Activated CD4-positive, alpha-beta T cell treated with anti-CD3 and anti-CD28 coated beads, Interleukin-2, amount 10 ng/mL, durations not matched to agents 7 days and 5 days (primary cell): ENCODE data around the gene SIVA1. TPM values are rescaled to one million over a fixed set of nuclear protein-coding genes. Genes with fewer than 3 reads are reported as not detected.
"Not testable (repeated sequence)": the region's sequence is repeated elsewhere in the genome, so short reads cannot be mapped to it uniquely, and the experiment has no call there.

ENCODE experiments used
- CTCF ChIA-PET: fragments of 350-600 bp; sonication (Branson Sonifier 250); formaldehyde crosslinking; loops from one replicate; lab custom pipeline; 2021; ENCODE audit warnings: antibody characterized with exemption; lab: Charles Lee
- POLR2A ChIA-PET: fragments of 350-600 bp; sonication (Branson Sonifier 250); formaldehyde crosslinking; loops from one replicate; lab custom pipeline; 2021; ENCODE audit warnings: antibody characterized with exemption; lab: Charles Lee
- DNase-seq: peaks from one replicate; pipeline ENCODE4 v3.0.0-alpha.2; 2020
- H3K27ac Mint-ChIP-seq: one replicate; pipeline ENCODE4 v1.8.0; 2021; ENCODE audit warnings: mild to moderate bottlenecking, moderate library complexity, mixed read lengths
- H3K27me3 Mint-ChIP-seq: one replicate; pipeline ENCODE4 v1.8.0; 2021; ENCODE audit warnings: mixed read lengths
- H3K36me3 Mint-ChIP-seq: one replicate; pipeline ENCODE4 v1.8.0; 2021; ENCODE audit warnings: low read depth, mixed read lengths
- H3K4me1 Mint-ChIP-seq: one replicate; pipeline ENCODE4 v1.8.0; 2021; ENCODE audit warnings: mixed read lengths
- H3K4me3 Mint-ChIP-seq: one replicate; pipeline ENCODE4 v1.8.0; 2021; ENCODE audit warnings: mild to moderate bottlenecking, moderate library complexity, mixed read lengths
- H3K9me3 Mint-ChIP-seq: one replicate; pipeline ENCODE4 v1.8.0; 2021; ENCODE audit warnings: mixed read lengths
- total RNA-seq, 2 experiments: library from RNA; stranded (reverse); gene quantifications; one replicate each; pipeline ENCODE4 v1.2.3, GENCODE V29; 2021

The SIVA1 gene
- total RNA-seq, 2 experiments from 2014 or later, result 84.7 to 135 TPM

DNA sequence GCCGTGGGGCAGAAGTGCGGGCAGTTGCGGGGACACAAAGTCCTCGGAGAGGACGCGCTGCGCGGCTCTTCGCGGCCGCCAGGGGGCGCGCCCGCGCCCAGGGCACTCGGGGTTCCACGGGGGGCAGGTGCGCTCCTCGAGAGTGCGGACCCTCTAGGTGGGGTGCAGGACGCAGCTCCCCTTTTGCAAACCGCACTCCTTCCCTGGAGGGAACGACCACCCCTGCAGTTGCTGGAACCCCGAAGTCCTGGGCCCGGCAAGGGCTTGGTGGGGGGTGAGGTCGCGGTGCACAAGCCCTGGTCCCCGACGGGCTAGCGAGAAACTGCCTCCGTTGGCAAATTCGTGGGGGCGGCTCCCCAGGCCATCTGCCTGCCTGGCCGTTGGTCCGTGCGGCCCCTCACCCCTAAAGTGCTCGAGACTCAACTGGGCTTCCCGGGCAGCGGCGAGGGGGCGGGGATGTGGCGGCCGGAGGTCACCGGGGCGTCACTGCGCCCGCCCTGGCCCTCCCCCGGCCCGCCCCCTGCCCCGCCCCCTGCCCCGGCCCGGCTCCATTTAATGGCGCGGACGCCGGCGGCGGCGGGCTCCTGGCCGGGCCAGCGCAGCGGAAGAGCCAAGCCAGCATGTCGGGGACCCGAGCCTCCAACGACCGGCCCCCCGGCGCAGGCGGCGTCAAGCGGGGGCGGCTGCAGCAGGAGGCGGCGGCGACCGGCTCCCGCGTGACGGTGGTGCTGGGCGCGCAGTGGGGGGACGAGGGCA, 29.1 kb upstream of the SIVA1 start, which contains the start of gene ADSS1:
Gene ADSS1, plus strand, starts transcription at position 579 of the 756 bp plus-strand sequence. Its CDS starts 42 bp downstream, at position 621.
- Mint-ChIP-seq H3K4me3 (peak within 1 kb of the TSS; percentile 48), H3K36me3 (peaks cover 3% of the 10 kb centered on the region), H3K9me3 (no peaks in the 10 kb centered on the region), H3K27ac (no peak within 1 kb of the TSS), H3K4me1 (no peaks in the 10 kb centered on the region), H3K27me3 (no peaks in the 10 kb centered on the region)
- POLR2A ChIA-PET, result no interaction called here
- CTCF ChIA-PET, result interaction anchor here (1.2 kb wide), 1 partner anchor 10 kb away, joined by 6 read pairs; no protein-coding TSS in a partner anchor
- peak; percentile 63 for DNase-seq

GRCh38 chr14:104724407-104724980, 28.5 kb upstream of the SIVA1 start:
- Mint-ChIP-seq H3K36me3 (peaks cover 3% of the 10 kb centered on the region), H3K27me3 (no peaks in the 10 kb centered on the region), H3K9me3 (no peaks in the 10 kb centered on the region), H3K4me1 (no peaks in the 10 kb centered on the region), H3K4me3 (no peak overlapping the region), H3K27ac (no peak overlapping the region)
- CTCF ChIA-PET, result interaction anchor here (1.9 kb wide), 1 partner anchor 101 kb away, joined by 7 read pairs; no protein-coding TSS in a partner anchor
- POLR2A ChIA-PET, result no interaction called here
- peak; percentile 31 for DNase-seq

DNA sequence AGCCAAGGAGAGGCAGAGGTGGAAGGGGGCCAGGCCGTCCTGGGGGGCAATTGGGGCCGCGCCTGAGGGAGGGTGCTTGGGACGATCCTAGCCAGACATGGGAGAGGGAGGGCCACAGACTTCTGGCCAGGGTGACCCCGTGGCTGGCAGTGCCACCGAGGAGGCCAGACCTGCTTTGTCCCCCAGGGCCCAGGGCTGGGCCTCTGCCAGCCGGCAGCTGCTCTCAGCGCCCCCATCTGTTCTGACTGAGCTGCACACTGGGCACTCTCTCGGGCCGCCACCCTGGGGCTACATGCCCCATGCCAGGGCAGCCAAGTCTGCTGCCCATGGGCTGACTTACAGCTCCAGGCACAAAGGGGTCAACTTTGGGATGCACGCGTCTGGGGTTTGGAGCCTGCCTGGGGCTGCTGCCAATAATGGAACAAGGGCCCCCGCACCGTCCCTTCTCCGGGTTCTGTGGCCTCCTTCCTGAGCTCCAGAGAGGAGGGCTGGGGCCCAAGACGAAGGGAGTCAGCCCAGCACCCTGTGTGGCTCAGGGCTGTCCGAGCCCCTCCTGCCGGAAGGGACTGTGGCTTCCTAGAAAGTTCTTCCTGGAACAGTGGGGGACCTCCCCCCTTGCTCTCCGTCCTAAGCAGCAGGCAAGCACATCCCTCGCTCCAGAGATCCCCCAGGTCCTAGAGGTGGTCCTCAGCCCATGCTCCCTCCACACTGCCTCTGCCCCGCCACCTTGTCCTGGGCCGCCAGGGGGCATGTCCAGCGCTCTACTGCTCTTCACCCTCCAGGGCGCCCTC, 27.8 kb upstream of the SIVA1 start:
- H3K27ac Mint-ChIP-seq, result no peak overlapping the region
- H3K9me3 Mint-ChIP-seq, result no peaks in the 10 kb centered on the region
- ChIA-PET CTCF (interaction anchor here (1.9 kb wide), 1 partner anchor 101 kb away, joined by 7 read pairs; no protein-coding TSS in a partner anchor), POLR2A (no interaction called here)
- no peaks in the 10 kb centered on the region for H3K4me1 Mint-ChIP-seq
- H3K27me3 Mint-ChIP-seq, result no peaks in the 10 kb centered on the region
- H3K36me3 Mint-ChIP-seq, result no peaks in the 10 kb centered on the region
- no peak for DNase-seq
- H3K4me3 Mint-ChIP-seq, result peak overlapping the region; percentile 37

- ChIA-PET POLR2A (no interaction called here), CTCF (interaction anchor here (1.0 to 1.9 kb wide), 2 partner anchors 25 to 100 kb away, joined by 3 to 7 read pairs; no protein-coding TSS in a partner anchor)
- Mint-ChIP-seq H3K27ac (no peak overlapping the region), H3K27me3 (no peaks in the 10 kb centered on the region), H3K9me3 (no peaks in the 10 kb centered on the region), H3K36me3 (no peaks in the 10 kb centered on the region), H3K4me3 (peak overlapping the region; percentile 37), H3K4me1 (no peaks in the 10 kb centered on the region)
- DNase-seq, result no peak
Observed at GRCh38 chr14:104725772-104726548, 27.0 kb upstream of the SIVA1 start.

DNA sequence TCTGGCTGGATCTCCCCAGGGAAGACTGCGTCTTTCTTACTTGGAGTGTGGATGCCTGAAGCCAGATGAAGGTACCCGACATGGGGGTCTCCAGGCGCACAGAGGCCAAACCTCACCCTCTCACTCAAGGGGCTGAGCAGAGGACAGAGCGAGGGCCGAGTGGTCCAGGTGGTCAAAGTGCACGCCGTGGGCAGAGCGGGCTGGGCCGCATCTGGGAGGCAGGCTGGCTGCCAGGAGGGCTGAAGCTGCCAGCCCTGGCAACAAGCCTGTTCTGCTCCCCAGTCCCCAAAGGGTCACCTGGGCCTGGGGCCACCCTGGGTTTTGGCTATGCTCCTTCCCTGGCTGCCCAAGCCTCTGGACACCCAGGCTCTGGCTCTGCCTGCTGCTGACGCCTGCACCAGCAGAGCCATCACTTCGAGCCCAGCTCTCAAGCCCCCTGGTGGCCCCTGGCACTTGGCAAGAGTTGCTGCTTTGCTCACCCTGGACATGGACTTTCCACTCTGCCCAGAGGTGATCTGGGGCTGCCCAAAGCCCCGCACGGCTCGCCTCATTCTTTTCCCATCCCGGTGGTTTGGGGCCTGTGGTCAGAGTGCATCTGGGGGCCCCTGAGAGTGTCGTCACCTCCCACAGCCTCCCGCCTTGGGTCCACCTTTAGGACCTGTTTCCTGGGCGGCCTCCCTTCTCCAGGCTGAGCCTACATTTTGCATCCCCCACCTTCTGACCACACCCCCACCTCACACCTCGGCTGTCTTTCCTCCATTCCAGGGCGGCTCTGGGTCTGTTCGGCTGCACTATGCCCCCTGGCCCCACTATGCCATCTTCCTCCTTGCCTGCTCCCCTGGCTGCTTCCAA, 26.1 kb upstream of the SIVA1 start:
- CTCF ChIA-PET, result interaction anchor here (1.0 kb wide), 1 partner anchor 24 kb away, joined by 3 read pairs; no protein-coding TSS in a partner anchor
- DNase-seq, result no peak
- no peaks in the 10 kb centered on the region for H3K9me3 Mint-ChIP-seq
- POLR2A ChIA-PET, result no interaction called here
- no peak overlapping the region for H3K27ac Mint-ChIP-seq
- H3K36me3 Mint-ChIP-seq, result no peaks in the 10 kb centered on the region
- H3K27me3 Mint-ChIP-seq, result no peaks in the 10 kb centered on the region
- H3K4me3 Mint-ChIP-seq, result no peak overlapping the region
- H3K4me1 Mint-ChIP-seq, result no peaks in the 10 kb centered on the region

DNA sequence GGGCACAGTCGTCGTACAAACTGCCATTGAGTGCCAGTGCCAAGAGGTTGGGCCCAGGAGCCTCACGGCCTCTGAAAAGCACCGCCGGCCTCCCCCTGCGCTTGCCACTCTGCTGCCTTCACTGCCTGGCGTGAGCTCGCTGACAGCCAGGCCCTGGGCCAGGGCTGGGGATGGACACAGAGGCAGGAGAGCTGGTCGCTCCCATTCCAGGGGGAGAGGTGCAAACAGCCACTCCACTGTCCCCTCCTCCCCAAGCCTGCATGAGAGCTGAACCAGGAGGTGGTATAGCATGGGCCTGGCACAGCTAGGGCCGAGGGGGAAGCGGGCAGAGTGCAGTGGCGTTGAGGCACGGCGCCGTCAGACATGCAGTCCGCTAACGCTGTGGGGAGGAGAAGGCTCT, 24.3 kb upstream of the SIVA1 start:
- ChIA-PET CTCF (no interaction called here), POLR2A (no interaction called here)
- H3K36me3 Mint-ChIP-seq, result no peaks in the 10 kb centered on the region
- H3K4me3 Mint-ChIP-seq, result no peak overlapping the region
- H3K27ac Mint-ChIP-seq, result peak overlapping the region; percentile 68
- no peak for DNase-seq
- no peaks in the 10 kb centered on the region for H3K27me3 Mint-ChIP-seq
- H3K4me1 Mint-ChIP-seq, result no peaks in the 10 kb centered on the region
- H3K9me3 Mint-ChIP-seq, result no peaks in the 10 kb centered on the region

DNA sequence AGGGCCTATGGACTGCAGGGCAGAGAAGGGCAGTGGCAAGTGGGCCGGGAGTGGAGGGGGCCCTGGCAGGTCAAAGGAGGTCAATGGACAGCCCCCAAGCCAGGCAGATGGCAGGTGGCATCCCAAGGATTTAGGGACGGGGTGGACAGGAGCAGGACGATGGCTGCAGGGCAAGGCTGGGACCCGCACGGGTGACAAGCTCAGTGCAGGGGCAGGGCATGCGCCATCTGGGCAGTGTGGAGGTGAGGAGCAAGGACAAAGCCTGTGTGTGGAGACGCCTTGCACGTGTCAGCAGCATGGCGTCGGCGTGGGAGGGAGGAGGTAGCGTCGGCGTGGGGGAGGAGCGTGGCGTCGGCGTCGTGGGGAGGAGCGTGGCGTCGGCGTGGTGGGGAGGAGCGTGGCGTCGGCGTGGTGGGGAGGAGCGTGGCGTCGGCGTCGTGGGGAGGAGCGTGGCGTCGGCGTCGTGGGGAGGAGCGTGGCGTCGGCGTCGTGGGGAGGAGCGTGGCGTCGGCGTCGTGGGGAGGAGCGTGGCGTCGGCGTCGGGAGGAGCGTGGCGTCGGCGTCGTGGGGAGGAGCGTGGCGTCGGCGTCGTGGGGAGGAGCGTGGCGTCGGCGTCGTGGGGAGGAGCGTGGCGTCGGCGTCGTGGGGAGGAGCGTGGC, 23.6 kb upstream of the SIVA1 start:
- H3K36me3 Mint-ChIP-seq, DNase-seq, CTCF ChIA-PET, H3K27me3 Mint-ChIP-seq, H3K9me3 Mint-ChIP-seq, H3K4me1 Mint-ChIP-seq, POLR2A ChIA-PET, H3K4me3 Mint-ChIP-seq: not testable (repeated sequence)
- peak overlapping the region; percentile 68 for H3K27ac Mint-ChIP-seq

DNA sequence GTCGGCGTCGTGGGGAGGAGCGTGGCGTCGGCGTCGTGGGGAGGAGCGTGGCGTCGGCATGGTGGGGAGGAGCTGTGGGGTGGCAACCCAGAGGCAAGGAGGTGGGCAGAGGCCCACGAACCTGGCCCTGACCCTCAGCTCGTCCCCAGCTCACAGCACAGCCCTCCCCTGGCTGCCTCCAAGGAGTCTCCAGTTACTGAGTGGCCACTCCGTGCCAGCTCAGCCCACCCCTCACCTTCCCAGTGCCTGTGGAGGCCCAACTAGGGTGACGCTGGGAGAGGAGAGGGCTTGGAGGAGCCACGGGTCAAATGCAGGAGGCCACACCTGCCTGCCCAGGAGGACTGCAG, 23.1 kb upstream of the SIVA1 start:
- POLR2A ChIA-PET, result no interaction called here
- CTCF ChIA-PET, result interaction anchor here (2.2 kb wide), 1 partner anchor 23 kb away, joined by 5 read pairs; the partner anchor contains the start of gene SIVA1
- H3K9me3 Mint-ChIP-seq, result no peaks in the 10 kb centered on the region

GRCh38 chr14:104730487-104730886, 22.5 kb upstream of the SIVA1 start:
- DNase-seq, result no peak
- Mint-ChIP-seq H3K4me3 (no peak overlapping the region), H3K9me3 (no peaks in the 10 kb centered on the region), H3K36me3 (no peaks in the 10 kb centered on the region), H3K27me3 (no peaks in the 10 kb centered on the region), H3K27ac (no peak overlapping the region), H3K4me1 (no peaks in the 10 kb centered on the region)
- POLR2A ChIA-PET, result no interaction called here
- CTCF ChIA-PET, result interaction anchor here (1.7 to 2.2 kb wide), 2 partner anchors 12 to 22 kb away, joined by 4 to 5 read pairs; partner anchors contain the start of gene SIVA1

More for the DNA sequence above, 23.1 kb upstream of the SIVA1 start:
- no peak for DNase-seq
- Mint-ChIP-seq H3K27me3 (no peaks in the 10 kb centered on the region), H3K4me3 (no peak overlapping the region), H3K36me3 (no peaks in the 10 kb centered on the region), H3K27ac (no peak overlapping the region), H3K4me1 (no peaks in the 10 kb centered on the region)

DNA sequence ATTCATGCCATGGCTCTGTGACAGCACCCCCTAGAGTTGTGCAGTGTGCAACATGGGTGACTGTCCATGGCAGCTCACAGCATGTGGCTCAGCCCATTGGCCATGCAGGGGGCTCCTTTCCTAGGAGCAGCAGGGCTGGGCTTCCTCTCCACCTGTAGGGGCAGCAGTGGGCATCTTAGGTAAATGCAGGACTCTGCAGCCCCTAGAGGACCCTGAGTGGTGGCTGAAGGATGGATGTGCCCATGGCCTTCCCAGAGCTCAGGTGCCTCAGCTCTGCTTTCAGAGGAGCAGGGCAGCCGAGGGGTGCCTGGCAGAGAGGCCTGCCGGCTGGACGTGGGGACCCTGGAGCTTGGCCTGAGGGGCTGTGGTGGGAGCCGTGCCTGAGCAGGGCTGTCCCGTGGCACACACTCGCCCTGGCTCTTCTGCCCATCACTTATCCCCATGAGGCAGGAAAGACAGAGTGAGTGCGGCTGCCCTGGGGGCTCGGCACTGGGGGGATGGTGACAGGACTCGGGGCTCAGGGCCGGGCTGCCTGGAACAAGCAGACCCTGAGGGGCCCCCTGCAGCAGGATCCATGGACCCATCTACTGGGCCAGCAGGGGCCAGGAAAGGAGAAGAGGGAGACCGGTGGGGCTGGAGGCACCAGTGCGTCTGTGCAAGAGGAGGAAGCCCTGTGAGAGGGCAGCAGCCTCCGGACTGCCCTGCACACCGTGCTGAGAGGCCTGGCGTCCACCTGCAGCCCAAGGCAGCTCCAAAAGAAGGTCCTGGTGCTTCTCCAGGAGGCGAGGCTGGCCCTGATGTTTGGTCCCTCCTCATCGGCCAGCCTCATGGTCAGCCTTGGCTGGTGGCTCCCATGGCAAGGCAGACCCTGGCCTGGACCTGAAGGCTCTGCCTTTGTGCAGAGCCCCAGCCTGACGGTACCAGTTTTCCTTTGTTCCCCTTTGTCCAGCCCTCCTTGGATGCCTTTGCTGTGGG, 21.3 kb upstream of the SIVA1 start:
- Mint-ChIP-seq H3K27me3 (no peaks in the 10 kb centered on the region), H3K9me3 (no peaks in the 10 kb centered on the region), H3K4me3 (no peak overlapping the region), H3K4me1 (no peaks in the 10 kb centered on the region), H3K36me3 (no peaks in the 10 kb centered on the region), H3K27ac (no peak overlapping the region)
- DNase-seq, result no peak
- POLR2A ChIA-PET, result no interaction called here
- CTCF ChIA-PET, result interaction anchor here (1.7 to 2.2 kb wide), 2 partner anchors 11 to 21 kb away, joined by 4 to 5 read pairs; partner anchors contain the start of gene SIVA1
